Suprapubic skin (tissue), 4 donors: ENCODE measurements around the gene OR8B8. TPM values are rescaled to one million over a fixed set of nuclear protein-coding genes. Genes with fewer than 3 reads are reported as not detected.
A peak's percentile ranks its signal among the peaks of the same experiment; 100 is the strongest.

Experiments
- DNase-seq, 2 donors: peaks; one replicate each; pipeline ENCODE4 v3.0.0-alpha.2; 2019; ENCODE audit warnings: low spot score in 2 of 2
- H3K27ac ChIP-seq: fragments of 200-600 bp; sonication (generic); one replicate; pipeline ENCODE4 v1.5.1; 2019
- H3K27me3 ChIP-seq: fragments of 200-600 bp; sonication (generic); one replicate; pipeline ENCODE4 v1.5.1; 2019
- H3K36me3 ChIP-seq: fragments of 200-600 bp; sonication (generic); one replicate; pipeline ENCODE4 v1.5.1; 2019
- H3K4me1 ChIP-seq: fragments of 200-600 bp; sonication (generic); one replicate; pipeline ENCODE4 v1.5.1; 2019
- H3K4me3 ChIP-seq: fragments of 200-600 bp; sonication (generic); one replicate; pipeline ENCODE4 v1.5.1; 2019; ENCODE audit warnings: mild to moderate bottlenecking
- H3K9me3 ChIP-seq: fragments of 200-600 bp; sonication (generic); one replicate; pipeline ENCODE4 v1.5.1; 2019
- CTCF ChIP-seq, 2 donors: fragments of 200-600 bp in 1 of 2; fragments of 450-650 bp in 1 of 2; sonication (generic) in 1 of 2; IDR thresholded peaks; one replicate each; pipeline ENCODE4 v1.5.1; 2016 to 2019; ENCODE audit warnings: antibody characterized with exemption in 2 of 2, mild to moderate bottlenecking in 1 of 2, moderate library complexity in 1 of 2
- EP300 ChIP-seq: sonication (generic); formaldehyde crosslinking; IDR thresholded peaks from one replicate; pipeline ENCODE4 v1.6.1; 2017; ENCODE audit warnings: antibody characterized with exemption
- POLR2A ChIP-seq, 2 donors: fragments of 450-650 bp; IDR thresholded peaks; one replicate each; pipeline ENCODE4 v1.6.1; 2017; ENCODE audit warnings: antibody characterized with exemption in 2 of 2, mild to moderate bottlenecking in 2 of 2, moderate library complexity in 2 of 2
- POLR2AphosphoS5 ChIP-seq, 3 donors: sonication (generic); formaldehyde crosslinking; IDR thresholded peaks; one replicate each; pipeline ENCODE4 v1.6.1; 2017; ENCODE audit warnings: antibody characterized with exemption in 3 of 3
- WGBS: methylation state at CpG from one replicate; pipeline ENCODE4 v1.1.5; 2018; 5-methylcytosine and 5-hydroxymethylcytosine counted together
- total RNA-seq, 4 donors: library from RNA; depleted of rRNA; stranded (reverse); fragments of >200 nt; gene quantifications; one replicate each; pipeline ENCODE4 v1.1.0, GENCODE V29; 2016

Gene OR8B8
- not detected for total RNA-seq

- H3K9me3 ChIP-seq = peaks cover 4% of the 10 kb centered on the region
- DNase-seq = no peak
- H3K27ac ChIP-seq = no peak within 1 kb of the TSS
- no peaks in the 10 kb centered on the region for H3K36me3 ChIP-seq
- no peaks in the 10 kb centered on the region for H3K27me3 ChIP-seq
- 94% methylated on average over 1 of the region's 1 CpG for WGBS
- H3K4me1 ChIP-seq = no peaks in the 10 kb centered on the region
- TF ChIP-seq POLR2AphosphoS5 (IDR thresholded peaks at IDR 0.05) = no peak
- no peak for TF ChIP-seq CTCF (IDR thresholded peaks at IDR 0.05)
- no peak for TF ChIP-seq POLR2A (IDR thresholded peaks at IDR 0.05)
- TF ChIP-seq EP300 = no peak
- H3K4me3 ChIP-seq = no peak within 1 kb of the TSS
These were observed at the start of gene OR8B8 for GRCh38 chr11:124445646-124446150. TSS of gene OR8B8 (minus strand) at chr11:124445696. CDS start at chr11:124441085, 4,611 bp downstream.

- no peak overlapping the region for H3K27ac ChIP-seq
- no peaks in the 10 kb centered on the region for H3K36me3 ChIP-seq
- no peak for TF ChIP-seq POLR2A (IDR thresholded peaks at IDR 0.05)
- TF ChIP-seq CTCF (IDR thresholded peaks at IDR 0.05) = no peak
- no peak for TF ChIP-seq POLR2AphosphoS5 (IDR thresholded peaks at IDR 0.05)
- no peak for TF ChIP-seq EP300
- H3K4me3 ChIP-seq = no peak overlapping the region
- DNase-seq = no peak
- no peaks in the 10 kb centered on the region for H3K9me3 ChIP-seq
- no peaks in the 10 kb centered on the region for H3K4me1 ChIP-seq
- no peaks in the 10 kb centered on the region for H3K27me3 ChIP-seq
- 90% methylated on average over 4 of the region's 4 CpGs for WGBS
These were observed 47.6 kb upstream of the OR8B8 start for GRCh38 chr11:124493016-124493655.

- Histone ChIP-seq H3K27ac (no peak overlapping the region), H3K4me3 (no peak overlapping the region), H3K27me3 (no peaks in the 10 kb centered on the region), H3K36me3 (no peaks in the 10 kb centered on the region), H3K4me1 (no peaks in the 10 kb centered on the region), H3K9me3 (no peaks in the 10 kb centered on the region)
- TF ChIP-seq POLR2A (IDR thresholded peaks at IDR 0.05) = no peak
- 66% methylated on average over 4 of the region's 4 CpGs for WGBS
- no peak for DNase-seq
These were observed 37.9 kb upstream of the OR8B8 start for GRCh38 chr11:124483422-124483821.

GRCh38 chr11:124482362-124483147 lies 37.1 kb upstream of the OR8B8 start:
- WGBS = 64% methylated on average over 9 of the region's 9 CpGs
- Histone ChIP-seq H3K4me3 (no peak overlapping the region), H3K9me3 (no peaks in the 10 kb centered on the region), H3K36me3 (no peaks in the 10 kb centered on the region), H3K27me3 (no peaks in the 10 kb centered on the region), H3K4me1 (no peaks in the 10 kb centered on the region), H3K27ac (no peak overlapping the region)
- no peak for DNase-seq
- no peak for TF ChIP-seq POLR2A (IDR thresholded peaks at IDR 0.05)
- TF ChIP-seq EP300 = no peak
- TF ChIP-seq POLR2AphosphoS5 (IDR thresholded peaks at IDR 0.05) = no peak
- TF ChIP-seq CTCF (IDR thresholded peaks at IDR 0.05) = no peak

GRCh38 chr11:124481365-124482323 lies 36.1 kb upstream of the OR8B8 start:
- 27% methylated on average over 20 of the region's 20 CpGs for WGBS
- Histone ChIP-seq H3K4me3 (peak overlapping the region; percentile 28), H3K27ac (no peak overlapping the region), H3K9me3 (no peaks in the 10 kb centered on the region), H3K27me3 (no peaks in the 10 kb centered on the region), H3K4me1 (no peaks in the 10 kb centered on the region), H3K36me3 (no peaks in the 10 kb centered on the region)
- no peak for TF ChIP-seq POLR2A (IDR thresholded peaks at IDR 0.05)
- no peak for TF ChIP-seq CTCF (IDR thresholded peaks at IDR 0.05)
- no peak for TF ChIP-seq EP300
- TF ChIP-seq POLR2AphosphoS5 (IDR thresholded peaks at IDR 0.05) = no peak
- no peak for DNase-seq
